Erythroblast (primary cell): ENCODE measurements around the gene P3H2.

Experiments
- GATA1 ChIP-seq: IDR thresholded peaks from 2 replicates; pipeline ENCODE4 v1.6.1; 2011; ENCODE audit warnings: low read depth, mild to moderate bottlenecking, control low read depth, low read length, moderate library complexity
- POLR2A ChIP-seq: IDR thresholded peaks from 2 replicates; pipeline ENCODE4 v1.6.1; 2011; ENCODE audit warnings: mild to moderate bottlenecking, low read length

GRCh38 chr3:190012784-190013183 is 107.9 kb downstream of the P3H2 start:
- TF ChIP-seq POLR2A (no peak), GATA1 (no peak)
